Measurements from ENCODE around the gene LSAMP.

Gene LSAMP

GRCh38 chr3:116432795-116433194 is 12.5 kb downstream of the LSAMP start:
- DNase-seq (ENCODE audit: low read depth in 3 of 3): no peak

DNA sequence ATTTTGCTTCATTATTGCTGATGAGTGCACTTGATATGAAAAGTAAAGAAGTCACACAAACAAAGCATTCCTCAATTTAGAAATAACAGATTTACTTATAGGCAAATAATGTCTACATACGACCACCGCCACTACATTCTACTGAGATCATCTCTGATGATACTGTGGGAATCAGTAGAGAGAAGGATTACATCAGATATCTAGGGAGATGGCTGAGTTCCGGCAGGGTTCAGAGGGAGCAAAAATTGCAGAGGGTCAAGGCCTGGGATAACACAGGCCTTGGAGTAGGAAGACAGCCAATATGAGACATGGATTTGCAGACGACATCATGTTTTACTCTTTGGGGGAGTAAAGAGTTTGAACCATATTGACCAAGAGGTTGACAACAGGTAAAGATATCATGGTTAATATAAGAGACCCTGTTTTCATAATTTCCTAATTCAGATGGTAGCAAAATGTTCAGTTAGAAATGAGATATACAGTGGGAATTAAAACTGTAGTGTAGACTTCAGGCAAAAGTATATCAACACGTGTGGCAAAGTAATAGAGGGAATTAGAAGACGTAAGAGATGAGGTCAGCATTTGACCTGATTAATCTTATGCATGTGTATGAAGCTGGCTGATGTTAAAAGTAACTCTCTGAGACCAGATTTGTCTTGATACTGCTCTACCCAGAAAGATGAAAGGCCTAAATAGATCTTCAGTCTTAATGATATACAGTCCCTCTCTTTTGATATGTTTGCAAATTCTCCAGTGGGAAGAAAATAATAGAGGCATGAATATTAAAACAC is 15.6 kb downstream of the LSAMP start:
- no peak for DNase-seq (ENCODE audit: low read depth in 3 of 3)

GRCh38 chr3:116426036-116426435 is 19.3 kb downstream of the LSAMP start:
- DNase-seq (ENCODE audit: low read depth in 3 of 3): no peak

DNA sequence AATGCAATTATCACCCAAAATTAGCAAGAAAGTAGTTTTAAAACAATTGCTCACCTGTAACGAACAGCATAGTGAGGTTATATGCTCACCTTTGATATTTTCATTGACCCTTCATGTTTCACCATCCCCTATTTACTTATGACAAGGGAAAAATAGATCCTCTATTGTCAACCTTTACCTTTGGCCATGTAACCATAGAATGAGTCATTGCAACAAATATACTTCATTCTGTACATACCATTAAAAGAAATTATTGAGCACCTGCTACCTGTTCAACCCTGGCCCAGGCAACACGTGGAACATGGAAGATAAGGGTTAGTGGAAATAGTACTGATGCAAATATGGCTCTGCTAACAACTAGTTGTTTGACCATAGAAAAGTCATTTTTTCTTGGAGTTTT is 20.2 kb downstream of the LSAMP start:
- no peak for DNase-seq (ENCODE audit: low read depth in 3 of 3)

DNA sequence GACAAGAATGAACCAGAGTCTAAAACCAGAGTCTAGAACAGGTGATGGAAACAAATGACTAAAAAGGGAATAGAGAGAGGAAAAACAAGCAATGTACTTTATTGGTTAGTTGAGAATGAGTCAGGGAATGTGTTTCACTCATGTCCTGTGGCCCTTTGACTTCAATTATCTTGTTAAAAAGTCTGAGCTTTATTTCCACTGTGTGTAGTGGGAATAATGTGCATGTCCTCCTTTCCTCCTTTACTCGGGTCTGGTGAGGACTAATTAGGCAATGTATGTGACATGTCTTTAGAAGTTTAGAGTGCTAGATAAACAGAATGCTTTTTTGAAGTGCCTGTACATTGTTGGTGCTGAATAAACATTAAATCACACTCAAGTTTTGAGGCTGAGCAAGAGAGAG is 21.3 kb downstream of the LSAMP start:
- DNase-seq (ENCODE audit: low read depth in 3 of 3): no peak

DNA sequence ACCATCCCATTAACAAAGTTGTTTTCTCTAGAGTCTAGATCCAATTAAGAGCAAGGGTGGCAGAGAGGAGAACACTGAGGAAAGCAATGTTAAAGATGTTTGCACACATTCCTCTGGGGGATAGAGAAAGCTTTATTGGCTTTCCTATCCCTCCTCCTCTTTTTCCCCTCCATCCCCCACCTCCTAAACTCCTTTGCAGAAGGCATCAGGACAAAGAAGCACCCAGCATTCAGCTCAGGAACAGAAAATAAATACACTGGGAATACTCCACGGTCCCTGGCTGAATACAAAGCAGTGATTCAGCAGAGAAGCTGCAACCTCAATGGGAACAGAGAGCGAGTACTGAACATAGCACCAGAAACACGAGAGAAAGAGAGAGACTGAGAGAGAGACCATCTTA is 21.9 kb downstream of the LSAMP start:
- no peak for DNase-seq (ENCODE audit: low read depth in 3 of 3)

DNA sequence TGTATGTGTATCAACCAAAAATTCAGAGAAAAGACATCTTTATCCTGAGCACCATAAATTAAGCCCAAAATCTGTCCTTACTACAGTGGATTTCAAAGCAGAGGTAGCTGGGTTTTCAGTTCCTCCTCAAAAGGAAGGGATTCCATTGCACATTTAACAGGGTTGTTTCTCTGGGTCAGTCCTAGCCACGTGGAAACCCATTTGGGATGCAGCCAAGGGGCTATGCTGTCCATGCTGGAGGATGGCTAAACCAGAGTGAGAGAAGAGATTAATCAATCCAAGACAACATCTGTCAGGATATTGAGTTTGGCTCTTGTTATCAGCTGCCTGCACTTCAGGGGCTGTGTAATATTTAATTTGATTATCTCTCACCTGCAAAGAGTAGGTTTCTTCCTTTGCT is 28.1 kb downstream of the LSAMP start:
- no peak for DNase-seq (ENCODE audit: low read depth in 3 of 3)

- DNase-seq (ENCODE audit: low read depth in 3 of 3): no peak
These were observed 32.0 kb downstream of the LSAMP start for GRCh38 chr3:116413319-116413718.

DNA sequence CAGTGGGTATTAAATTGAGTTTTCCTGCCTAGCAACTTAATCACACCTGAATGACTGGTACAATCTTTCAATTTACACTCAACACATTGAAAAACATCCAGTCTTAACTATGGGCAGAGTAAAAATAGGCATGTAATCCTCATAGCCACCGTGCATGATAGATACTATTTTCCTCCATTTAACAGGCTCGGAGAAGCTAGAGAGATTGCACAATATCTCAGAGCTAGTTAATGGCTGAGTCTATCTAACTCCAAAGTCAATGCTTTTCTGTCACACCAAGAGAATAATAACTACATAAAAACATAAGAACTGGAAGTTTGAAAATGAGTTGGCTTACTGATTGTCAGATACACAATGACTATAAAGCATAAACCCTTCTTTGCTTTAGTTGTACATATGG is 36.8 kb downstream of the LSAMP start:
- no peak for DNase-seq (ENCODE audit: low read depth in 3 of 3)

DNA sequence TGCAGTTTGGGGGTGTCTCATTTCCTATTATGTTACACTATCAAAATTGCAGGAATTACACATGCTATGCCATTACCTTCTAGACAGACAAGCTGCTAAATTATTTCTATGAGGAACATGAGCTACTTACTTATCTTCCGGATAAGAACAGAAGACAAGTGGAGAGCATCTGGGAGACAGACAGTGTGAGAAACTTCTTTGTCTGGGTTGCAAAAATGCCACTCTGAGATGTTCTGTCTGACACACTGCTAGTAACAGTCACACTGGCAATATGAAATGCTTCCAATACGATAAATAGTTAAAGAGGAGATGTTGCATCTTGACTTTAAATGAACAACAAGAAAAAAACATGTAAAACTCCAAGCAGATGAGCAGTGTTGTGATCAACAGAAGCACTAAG is 40.1 kb downstream of the LSAMP start:
- no peak for DNase-seq (ENCODE audit: low read depth in 3 of 3)

- no peak for DNase-seq (ENCODE audit: low read depth in 3 of 3)
These were observed 45.5 kb downstream of the LSAMP start for GRCh38 chr3:116399701-116400226.

DNA sequence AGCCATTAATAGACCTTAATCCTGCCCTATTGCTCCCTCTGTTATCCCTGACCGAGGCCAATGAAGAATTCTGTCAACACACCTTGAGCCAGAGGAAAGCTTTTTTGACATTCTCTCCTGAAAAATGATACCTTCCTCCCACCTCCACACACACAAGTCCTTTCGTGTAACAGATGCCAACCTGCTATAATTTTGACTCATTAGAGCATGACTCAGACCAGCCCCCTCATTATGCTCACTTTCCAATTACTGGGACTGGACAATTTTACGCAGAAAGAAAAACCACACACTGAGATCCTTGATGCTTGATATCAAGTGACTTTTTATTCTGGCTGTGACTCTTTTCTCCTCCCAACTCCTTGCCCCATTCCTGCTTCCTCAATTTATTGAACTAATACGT is 50.9 kb downstream of the LSAMP start:
- DNase-seq (ENCODE audit: low read depth in 3 of 3): no peak

- DNase-seq (ENCODE audit: low read depth in 3 of 3): no peak
These were observed 52.1 kb downstream of the LSAMP start for GRCh38 chr3:116393199-116393598.

DNA sequence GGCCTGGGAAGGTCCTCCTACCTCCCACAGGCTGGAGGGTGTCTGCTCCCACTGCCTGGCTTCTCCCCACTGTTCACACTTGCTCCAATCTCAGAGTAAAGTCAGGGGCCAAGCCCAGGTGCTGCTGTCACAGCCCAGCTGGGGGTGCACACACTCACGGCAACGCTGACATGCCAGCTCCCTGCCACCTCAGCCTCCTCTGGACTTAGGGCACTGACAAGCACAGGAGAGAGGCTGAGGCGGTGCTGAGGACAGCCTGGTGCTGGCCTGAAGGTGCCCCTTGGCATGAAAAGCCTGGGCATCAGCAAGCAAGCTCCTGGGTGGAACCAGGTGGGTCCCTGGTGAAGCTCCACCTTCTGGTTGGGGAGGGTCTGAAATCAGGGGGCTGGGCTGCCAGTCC is 53.0 kb downstream of the LSAMP start:
- no peak for DNase-seq (ENCODE audit: low read depth in 3 of 3)

DNA sequence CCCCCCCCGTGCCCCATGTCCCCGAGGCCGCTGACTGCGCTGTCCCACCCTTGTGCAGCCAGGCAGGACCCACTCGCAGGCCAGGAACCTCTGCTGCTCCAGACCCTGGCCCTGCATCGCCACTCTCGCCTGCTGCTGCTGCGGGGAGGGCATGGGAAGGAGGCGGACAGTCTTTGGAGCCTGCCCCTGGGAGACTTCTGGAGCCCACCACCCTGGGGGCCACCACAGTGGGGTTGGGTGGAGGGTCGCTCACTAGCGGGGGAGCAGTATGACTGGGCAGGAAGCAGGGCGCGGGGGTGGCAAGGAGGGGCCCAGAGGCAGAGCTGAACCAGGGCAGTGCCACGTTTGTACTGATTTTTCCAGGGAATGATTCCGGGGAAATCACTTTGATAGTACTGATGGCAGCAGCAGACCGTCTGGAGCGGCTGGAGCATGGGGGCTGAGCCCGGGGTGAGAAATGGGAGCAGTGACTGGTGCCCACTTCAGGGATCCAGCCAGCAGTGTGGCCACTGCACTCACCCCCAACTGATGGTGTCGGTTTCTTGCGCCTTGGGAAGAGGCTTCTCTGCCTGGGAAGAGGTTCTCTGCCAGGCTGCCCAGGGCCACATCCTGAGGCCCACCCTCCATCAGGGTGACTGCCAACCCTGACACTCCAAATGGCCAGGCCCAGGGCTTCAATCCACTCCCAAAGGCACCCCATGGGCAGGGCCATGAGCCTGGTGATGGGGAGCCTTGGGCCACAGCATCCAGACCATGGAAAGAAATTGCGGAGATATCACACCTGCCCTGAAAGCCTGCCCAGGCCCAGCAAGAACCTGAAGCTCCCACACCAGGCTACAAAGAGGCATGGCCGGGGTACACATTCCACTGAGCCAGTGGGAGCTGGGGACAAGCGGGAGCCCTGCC is 53.7 kb downstream of the LSAMP start:
- DNase-seq (ENCODE audit: low read depth in 3 of 3): no peak

GRCh38 chr3:116390318-116390717 is 55.0 kb downstream of the LSAMP start:
- DNase-seq (ENCODE audit: low read depth in 3 of 3): no peak

- no peak for DNase-seq (ENCODE audit: low read depth in 3 of 3)
These were observed 56.4 kb downstream of the LSAMP start for GRCh38 chr3:116388867-116389385.

DNA sequence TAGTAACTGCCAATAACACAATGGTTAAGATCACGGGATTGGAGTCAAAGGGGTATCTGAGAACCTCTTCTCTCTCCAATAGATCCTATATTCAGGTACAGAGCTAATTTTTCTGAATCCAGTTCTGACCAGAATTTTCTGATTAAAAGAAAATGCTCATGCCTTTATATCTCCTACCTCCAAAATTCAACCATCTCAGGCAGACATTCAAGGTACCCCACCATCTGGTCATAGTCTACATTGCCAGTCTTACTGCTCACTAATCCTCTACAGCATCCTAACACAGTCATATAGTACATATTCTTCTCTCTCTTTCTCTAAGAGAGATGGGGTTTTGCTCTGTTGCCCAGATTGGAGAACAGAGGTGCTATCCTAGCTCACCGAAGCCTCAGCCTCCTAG is 59.1 kb downstream of the LSAMP start:
- no peak for DNase-seq (ENCODE audit: low read depth in 3 of 3)

DNA sequence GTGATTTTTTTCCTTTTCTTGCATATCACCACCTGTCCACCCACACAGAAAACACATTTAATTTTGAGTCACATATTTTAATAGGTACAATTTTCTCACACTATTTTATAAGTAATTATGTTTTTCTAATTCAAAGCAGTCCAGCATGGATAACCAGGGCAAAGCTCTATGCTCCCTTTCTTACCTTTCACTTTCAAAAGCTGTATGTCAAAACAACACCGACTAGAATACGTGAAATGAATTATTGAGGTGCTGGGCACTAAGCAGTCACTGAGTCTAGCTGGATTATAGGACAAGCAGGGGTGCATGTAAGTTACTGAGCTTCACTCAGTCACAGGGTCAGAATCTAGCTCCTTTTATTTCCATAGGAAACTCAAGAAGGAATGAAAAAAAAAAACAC is 60.6 kb downstream of the LSAMP start:
- DNase-seq (ENCODE audit: low read depth in 3 of 3): no peak

DNA sequence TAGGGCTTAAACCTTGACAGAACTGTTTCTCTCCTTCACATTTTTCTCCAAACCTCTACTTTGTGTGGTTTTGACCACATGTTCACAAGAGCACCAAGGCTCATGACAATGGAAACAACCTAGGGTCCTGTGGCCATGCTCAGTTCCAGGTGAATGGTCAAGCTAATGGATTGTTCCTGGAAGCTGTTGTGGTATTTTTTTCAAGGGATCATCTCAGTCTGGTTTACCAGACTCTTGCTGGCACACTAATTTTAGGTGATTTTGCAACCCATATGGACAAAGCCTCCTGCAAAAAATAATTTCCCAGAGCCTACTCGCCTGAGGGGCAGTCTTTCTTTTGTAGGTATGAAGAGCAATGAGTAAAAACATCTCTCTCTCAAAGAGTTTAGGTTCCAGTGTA is 67.2 kb downstream of the LSAMP start:
- no peak for DNase-seq (ENCODE audit: low read depth in 3 of 3)

DNA sequence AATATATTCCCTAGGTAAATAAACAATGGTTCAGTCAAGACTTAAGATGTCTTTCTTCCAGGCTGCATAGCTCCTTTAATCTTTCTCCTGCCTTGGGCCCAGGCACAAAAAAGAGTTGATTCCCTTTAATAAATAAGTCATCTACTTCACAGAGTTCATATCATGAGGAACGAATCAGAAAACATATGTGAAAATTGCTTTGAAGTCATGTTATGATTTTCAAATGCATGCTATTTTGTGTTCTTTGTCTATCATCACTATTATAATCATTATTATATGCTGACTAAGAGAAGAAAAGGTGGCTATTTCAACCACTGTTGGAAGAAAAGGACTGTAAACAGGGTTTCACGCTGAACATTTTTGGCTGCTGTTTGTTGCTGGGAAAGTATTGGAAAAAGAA is 70.4 kb downstream of the LSAMP start:
- DNase-seq (ENCODE audit: low read depth in 3 of 3): no peak

- DNase-seq (ENCODE audit: low read depth in 3 of 3): no peak
These were observed 77.4 kb downstream of the LSAMP start for GRCh38 chr3:116367761-116368395.

Data from stimulated activated CD4-positive, alpha-beta T cell treated with anti-CD3 and anti-CD28 coated beads, TNF-alpha, amount 100 ng/mL, for 24 hours (primary cell).